Measurements from ENCODE around the gene PLPP4. TPM values are rescaled to one million over a fixed set of nuclear protein-coding genes. Genes with fewer than 3 reads are reported as not detected.
A peak's percentile ranks its signal among the peaks of the same experiment; 100 is the strongest.

Gene PLPP4
- total RNA-seq, 2 donors from 2014 or later: not detected

DNA sequence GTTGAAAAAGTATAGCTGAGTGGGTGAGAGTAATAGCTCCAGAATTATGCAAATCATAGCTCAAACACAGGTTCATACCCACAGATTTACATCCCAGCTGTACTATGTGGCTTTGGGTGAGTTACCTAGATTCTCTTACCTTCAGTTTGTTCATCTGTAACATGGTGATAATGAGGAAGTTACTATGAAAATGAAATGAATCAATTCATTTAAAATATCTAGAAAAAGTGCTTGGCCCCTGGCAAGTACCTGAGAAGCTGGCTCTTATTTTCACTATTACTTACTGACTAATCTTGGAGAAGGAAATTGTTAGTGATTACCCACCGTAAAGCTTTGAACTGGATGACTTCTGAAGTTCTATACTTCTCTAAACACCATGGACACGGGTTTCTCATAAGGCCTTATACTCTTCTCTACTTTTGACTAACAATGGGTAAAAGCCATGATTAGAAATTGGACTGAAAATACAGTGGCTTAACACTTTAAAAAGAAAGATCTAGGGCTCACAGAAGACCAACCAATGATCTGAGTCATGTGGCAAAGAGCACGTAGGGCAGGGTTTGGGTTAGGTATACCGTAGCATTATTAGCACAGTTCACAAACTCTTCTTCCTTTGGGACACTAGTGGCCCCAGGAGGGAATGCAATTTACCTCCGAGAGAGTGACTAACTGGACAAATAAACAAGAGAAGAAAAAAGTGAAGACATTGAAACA, 149.2 kb downstream of the PLPP4 start:
- ATAC-seq (replicated peaks in 1 of 2): peak in 1 of 2 donors; percentile 50
- no peak overlapping the region for H3K27ac Mint-ChIP-seq
- H3K4me3 Mint-ChIP-seq: no peak overlapping the region
- H3K9me3 Mint-ChIP-seq: peaks cover 1 to 3% of the 10 kb centered on the region in 2 donors
- H3K27me3 Mint-ChIP-seq (ENCODE audit: low read depth): no peaks in the 10 kb centered on the region
- H3K36me3 Mint-ChIP-seq (ENCODE audit: insufficient read depth in 2 of 2): no peaks in the 10 kb centered on the region
- DNase-seq: no peak
- peaks cover 5% of the 10 kb centered on the region for H3K4me1 Mint-ChIP-seq (ENCODE audit: low read depth)

DNA sequence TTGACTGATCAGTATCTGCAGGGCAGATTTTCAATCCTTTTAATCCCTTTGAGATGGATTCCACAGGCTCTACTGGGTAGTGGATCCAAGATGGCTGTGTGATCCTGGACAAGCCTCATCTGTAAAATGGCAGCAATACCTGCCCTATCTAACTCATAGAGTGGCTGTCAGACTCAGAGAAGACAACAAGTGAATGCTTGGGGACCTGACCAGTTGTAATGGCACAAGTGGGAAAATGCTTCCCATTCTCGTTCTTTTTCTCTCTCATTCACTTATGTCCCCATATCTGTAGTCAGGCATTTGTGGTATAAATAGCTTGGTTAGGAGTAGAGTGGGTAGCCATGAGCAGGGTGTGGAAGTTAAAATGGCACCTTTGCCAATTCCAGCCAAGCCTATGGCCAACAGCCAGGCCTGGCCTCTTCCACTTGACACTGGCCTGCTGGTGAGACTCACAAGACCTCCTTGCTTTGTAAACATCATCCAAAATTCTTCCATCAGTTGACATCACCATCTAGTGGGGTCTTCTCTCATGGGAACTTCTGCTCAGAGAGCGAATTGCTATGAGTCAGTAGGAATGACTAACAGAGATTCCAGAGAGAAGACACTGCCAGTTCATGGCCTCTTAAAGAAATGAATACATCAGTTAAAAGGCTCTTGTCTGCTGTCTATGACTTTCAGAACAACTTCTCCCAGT, 150.1 kb downstream of the PLPP4 start:
- Mint-ChIP-seq H3K36me3 (ENCODE audit: insufficient read depth in 2 of 2) (no peaks in the 10 kb centered on the region), H3K27ac (no peak overlapping the region), H3K9me3 (peaks cover 1 to 3% of the 10 kb centered on the region in 2 donors), H3K27me3 (ENCODE audit: low read depth) (no peaks in the 10 kb centered on the region), H3K4me1 (ENCODE audit: low read depth) (peaks cover 5% of the 10 kb centered on the region), H3K4me3 (no peak overlapping the region)
- DNase-seq (no peak), ATAC-seq (replicated peaks in 1 of 2) (peak in 1 of 2 donors; percentile 30)

DNA sequence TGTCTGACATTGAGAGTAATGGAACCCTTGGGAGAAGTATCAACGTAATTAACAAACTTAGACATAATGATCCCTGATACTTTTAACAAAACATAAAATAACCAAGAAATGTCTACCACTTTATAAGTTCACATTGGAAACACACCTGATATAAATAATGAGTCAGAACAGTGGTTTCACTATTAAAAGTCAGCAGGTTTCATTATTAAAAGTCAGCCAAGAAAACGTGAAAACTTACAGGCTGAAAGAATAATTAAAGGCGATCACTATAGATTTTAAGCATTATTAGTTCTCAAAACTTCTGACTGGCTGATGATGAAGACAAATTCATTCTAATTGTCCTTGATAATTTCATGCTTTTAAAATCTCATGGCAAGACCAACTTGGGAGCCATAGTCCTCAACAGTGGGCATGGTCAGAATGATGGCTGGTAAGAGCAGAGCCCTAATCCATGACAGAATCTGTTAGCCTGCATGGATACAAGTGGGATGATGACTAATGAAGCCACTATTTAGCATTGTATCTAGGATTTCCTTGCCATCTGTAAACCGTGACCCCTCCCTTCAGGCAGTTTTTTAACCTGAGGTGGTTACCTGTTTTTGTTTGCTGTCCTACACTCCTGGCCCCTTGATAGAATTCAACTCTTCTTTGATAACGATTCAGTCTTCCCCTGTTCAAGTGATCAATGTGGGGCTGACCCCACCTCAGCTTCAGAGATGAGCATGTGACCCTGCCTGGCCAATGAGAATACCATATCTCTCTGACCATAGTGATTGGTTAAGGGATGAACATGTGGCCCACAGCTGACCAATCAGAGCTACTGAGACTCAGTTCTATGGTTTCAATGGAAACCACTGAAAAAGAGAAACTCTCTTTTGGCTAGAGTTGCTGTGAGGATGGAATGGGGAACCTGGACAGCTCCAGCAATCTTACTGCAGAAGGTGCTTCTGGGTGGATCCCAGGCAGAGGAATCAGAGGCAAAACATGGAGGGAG, 151.0 kb downstream of the PLPP4 start:
- ATAC-seq (replicated peaks in 1 of 2) (no peak), DNase-seq (no peak)
- no peaks in the 10 kb centered on the region for H3K27me3 Mint-ChIP-seq (ENCODE audit: low read depth)
- no peaks in the 10 kb centered on the region for H3K36me3 Mint-ChIP-seq (ENCODE audit: insufficient read depth in 2 of 2)
- H3K4me3 Mint-ChIP-seq: no peak overlapping the region
- no peak overlapping the region for H3K27ac Mint-ChIP-seq
- peaks cover 1 to 2% of the 10 kb centered on the region in 2 donors for H3K9me3 Mint-ChIP-seq
- peaks cover 5% of the 10 kb centered on the region for H3K4me1 Mint-ChIP-seq (ENCODE audit: low read depth)

DNA sequence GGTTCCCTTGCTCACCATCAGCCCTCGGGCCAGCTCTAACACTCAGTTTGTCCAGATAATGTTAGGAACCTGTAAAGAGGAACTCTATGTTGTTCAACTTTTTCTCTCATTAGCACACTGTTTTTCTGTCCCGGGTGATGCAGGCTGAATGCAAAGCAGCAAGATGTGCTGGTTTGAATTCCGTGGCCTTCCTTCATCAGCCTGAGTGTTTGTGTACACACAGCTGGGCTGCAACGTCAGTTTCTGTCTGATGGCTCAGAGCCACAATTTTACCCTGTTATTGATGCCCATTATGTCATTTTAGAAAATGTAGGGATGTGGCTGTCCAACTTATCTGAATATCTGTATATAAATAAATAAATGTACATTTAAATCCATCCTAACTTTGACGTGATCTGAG, 152.0 kb downstream of the PLPP4 start:
- peaks cover 5% of the 10 kb centered on the region for H3K4me1 Mint-ChIP-seq (ENCODE audit: low read depth)
- H3K4me3 Mint-ChIP-seq: no peak overlapping the region
- peaks cover 1 to 2% of the 10 kb centered on the region in 2 donors for H3K9me3 Mint-ChIP-seq
- DNase-seq (no peak), ATAC-seq (replicated peaks in 1 of 2) (no peak)
- H3K27me3 Mint-ChIP-seq (ENCODE audit: low read depth): no peaks in the 10 kb centered on the region
- no peak overlapping the region for H3K27ac Mint-ChIP-seq
- H3K36me3 Mint-ChIP-seq (ENCODE audit: insufficient read depth in 2 of 2): no peaks in the 10 kb centered on the region

DNA sequence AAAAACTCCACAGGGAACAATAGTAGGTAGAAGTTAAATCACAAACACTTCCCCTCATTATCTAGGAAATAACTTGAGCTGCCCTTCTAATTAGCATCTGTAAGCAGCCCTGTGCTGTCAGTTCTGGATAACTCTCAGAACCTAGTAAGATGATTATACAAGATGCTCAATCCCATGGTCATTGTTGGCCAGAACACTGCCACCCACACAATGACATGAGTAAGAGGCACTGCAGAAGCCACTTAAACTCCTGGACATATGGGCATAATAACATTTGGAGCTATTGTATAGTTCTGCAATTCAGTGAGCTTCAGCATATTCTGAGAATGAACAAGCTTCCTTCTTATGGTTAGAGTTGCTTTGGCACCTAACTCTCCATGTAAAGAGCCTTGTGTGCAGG, 153.8 kb downstream of the PLPP4 start:
- Mint-ChIP-seq H3K36me3 (ENCODE audit: insufficient read depth in 2 of 2) (no peaks in the 10 kb centered on the region), H3K27ac (no peak overlapping the region), H3K9me3 (peaks cover 1 to 2% of the 10 kb centered on the region in 2 donors), H3K4me1 (ENCODE audit: low read depth) (peaks cover 5% of the 10 kb centered on the region), H3K4me3 (no peak overlapping the region), H3K27me3 (ENCODE audit: low read depth) (no peaks in the 10 kb centered on the region)
- DNase-seq: no peak
- no peak for ATAC-seq (replicated peaks in 1 of 2)

DNA sequence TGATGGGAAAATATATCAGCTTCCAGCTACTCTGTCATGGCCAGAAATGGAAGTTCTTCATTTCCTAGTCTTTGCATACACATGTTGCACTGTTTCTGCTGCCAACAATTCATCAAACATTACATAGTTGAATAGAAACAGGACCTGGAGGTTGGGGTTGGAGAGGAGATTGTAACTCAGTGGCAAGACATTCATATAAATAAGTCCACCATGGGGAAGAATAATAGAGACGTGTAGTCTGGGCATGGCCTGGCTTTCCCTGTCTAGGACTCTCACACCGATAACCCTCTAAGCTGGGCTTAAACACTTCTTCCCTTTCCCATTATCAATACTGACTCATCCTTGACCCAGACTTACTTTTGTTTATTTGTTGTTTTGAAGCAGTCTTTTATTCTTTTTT, 155.7 kb downstream of the PLPP4 start:
- Mint-ChIP-seq H3K27ac (no peak overlapping the region), H3K4me3 (no peak overlapping the region), H3K36me3 (ENCODE audit: insufficient read depth in 2 of 2) (peaks cover 0 to 4% of the 10 kb centered on the region in 2 donors), H3K9me3 (peaks cover 5% of the 10 kb centered on the region in 2 donors), H3K4me1 (ENCODE audit: low read depth) (peaks cover under 1% of the 10 kb centered on the region), H3K27me3 (ENCODE audit: low read depth) (no peaks in the 10 kb centered on the region)
- ATAC-seq (replicated peaks in 1 of 2): no peak
- no peak for DNase-seq

DNA sequence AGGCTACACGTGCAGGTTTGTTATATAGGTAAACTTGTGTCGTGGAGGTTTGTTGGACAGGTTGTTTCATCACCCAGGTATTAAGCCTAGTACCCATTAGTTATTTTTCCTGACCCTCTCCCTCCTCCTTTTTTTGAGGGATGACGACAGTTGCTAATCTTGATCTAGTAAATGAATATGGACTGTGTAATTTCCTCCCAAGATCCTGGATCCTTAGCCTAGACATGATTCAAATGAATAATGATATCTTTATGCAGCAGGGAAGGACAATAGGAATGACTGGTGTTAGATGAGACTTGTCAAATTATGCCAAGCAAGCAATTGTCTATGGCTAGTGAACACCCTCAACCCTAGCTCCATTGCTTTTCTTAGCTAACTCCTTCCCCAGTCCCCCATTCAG, 156.2 kb downstream of the PLPP4 start:
- Mint-ChIP-seq H3K4me1 (ENCODE audit: low read depth) (no peaks in the 10 kb centered on the region), H3K9me3 (peaks cover 4 to 6% of the 10 kb centered on the region in 2 donors), H3K27me3 (ENCODE audit: low read depth) (no peaks in the 10 kb centered on the region), H3K4me3 (no peak overlapping the region), H3K36me3 (ENCODE audit: insufficient read depth in 2 of 2) (peaks cover 0 to 5% of the 10 kb centered on the region in 2 donors), H3K27ac (no peak overlapping the region)
- DNase-seq (no peak), ATAC-seq (replicated peaks in 1 of 2) (no peak)

DNA sequence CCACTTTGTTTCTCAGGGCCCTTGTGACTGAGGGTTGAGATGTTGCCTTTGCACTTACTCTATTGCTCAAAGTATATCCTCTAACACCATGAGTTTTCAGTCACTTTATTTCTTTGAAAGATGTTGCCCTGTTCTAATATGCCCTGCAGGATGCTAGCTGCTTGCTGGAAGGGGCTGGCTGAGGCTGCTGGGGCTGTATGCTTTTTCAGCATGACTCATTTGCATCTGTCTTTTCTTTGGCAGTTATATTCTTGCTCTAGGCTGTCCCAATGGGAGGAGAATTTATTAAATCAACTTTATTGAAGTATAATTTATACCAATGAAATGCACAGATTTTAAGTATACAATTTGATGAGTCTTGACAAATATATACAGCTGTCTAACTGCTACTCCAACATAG, 157.7 kb downstream of the PLPP4 start:
- Mint-ChIP-seq H3K27ac (no peak overlapping the region), H3K4me1 (ENCODE audit: low read depth) (no peaks in the 10 kb centered on the region), H3K4me3 (no peak overlapping the region), H3K36me3 (ENCODE audit: insufficient read depth in 2 of 2) (peaks cover 0 to 5% of the 10 kb centered on the region in 2 donors), H3K27me3 (ENCODE audit: low read depth) (no peaks in the 10 kb centered on the region), H3K9me3 (peaks cover 3 to 6% of the 10 kb centered on the region in 2 donors)
- ATAC-seq (replicated peaks in 1 of 2): no peak
- DNase-seq: no peak

DNA sequence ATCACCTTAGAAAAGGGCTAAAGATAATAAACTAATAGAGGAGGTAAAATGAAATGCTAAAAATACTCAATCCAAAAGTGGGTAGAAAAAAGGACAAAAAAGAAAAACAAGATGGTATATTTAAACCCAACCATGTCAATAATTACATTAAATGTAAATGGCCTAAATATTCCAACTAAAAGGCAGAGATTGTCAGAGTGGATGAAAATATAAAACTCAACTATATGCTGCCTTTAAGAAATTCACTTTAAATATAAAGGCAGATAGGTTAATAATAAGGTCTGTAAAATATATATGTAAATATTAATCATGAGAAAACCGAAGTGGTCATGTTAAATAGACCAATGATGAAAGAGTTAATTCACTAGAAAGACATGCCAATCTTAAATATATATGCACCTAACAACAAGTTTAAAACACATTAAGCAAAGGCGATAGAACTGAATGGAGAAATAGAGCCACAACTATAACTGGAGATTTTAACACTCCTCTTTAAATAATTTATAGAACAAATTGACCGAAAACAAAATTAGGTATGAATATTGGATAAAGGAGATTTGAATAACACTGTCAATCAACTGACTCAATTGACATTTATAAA, 159.4 kb downstream of the PLPP4 start:
- Mint-ChIP-seq H3K4me1 (ENCODE audit: low read depth) (no peaks in the 10 kb centered on the region), H3K27me3 (ENCODE audit: low read depth) (no peaks in the 10 kb centered on the region), H3K27ac (no peak overlapping the region), H3K9me3 (peaks cover 3 to 5% of the 10 kb centered on the region in 2 donors), H3K36me3 (ENCODE audit: insufficient read depth in 2 of 2) (peaks cover 0 to 5% of the 10 kb centered on the region in 2 donors), H3K4me3 (no peak overlapping the region)
- no peak for DNase-seq
- no peak for ATAC-seq (replicated peaks in 1 of 2)

DNA sequence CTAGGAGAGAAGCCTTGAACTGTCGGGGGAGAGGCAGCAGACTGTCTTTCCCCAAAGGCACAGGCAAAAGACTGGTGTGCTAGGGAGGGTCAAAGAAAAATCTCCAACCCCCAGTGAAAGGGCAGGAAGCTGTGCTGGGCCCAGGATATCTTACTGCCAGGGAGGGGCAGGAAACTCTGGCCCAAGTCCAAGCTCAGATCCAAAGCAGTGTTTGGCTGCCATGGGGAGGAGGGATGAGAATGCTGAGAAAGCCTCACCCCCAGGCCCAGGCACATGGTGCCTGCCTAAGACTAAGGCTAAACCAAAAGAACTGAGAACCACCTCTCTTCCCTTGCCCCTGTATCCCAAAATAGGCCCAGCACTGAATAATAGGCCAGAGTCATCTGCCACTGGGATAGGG, 171.2 kb downstream of the PLPP4 start:
- Mint-ChIP-seq H3K27ac (no peak overlapping the region), H3K4me3 (no peak overlapping the region), H3K27me3 (ENCODE audit: low read depth) (no peaks in the 10 kb centered on the region), H3K36me3 (ENCODE audit: insufficient read depth in 2 of 2) (no peaks in the 10 kb centered on the region), H3K9me3 (peaks cover 0 to 2% of the 10 kb centered on the region in 2 donors), H3K4me1 (ENCODE audit: low read depth) (no peaks in the 10 kb centered on the region)
- DNase-seq (no peak), ATAC-seq (replicated peaks in 1 of 2) (no peak)

DNA sequence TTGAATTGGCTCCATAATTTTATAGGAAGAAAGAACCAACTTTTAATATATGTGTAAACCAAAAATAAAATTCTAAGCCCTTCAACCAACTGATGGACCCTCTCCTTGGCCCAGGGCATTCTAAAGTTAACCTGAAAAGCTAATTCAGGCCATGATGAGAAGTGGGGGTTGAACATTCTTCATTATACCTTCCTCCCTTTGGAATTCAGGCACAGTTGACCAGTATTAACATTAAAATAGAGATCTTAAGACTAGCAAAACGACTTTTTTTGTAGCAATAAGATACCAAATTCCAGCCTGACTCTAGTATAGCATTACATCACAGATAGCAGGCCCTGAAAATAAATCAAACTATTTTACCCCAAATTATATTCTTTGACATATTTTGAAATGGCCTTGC, 173.2 kb downstream of the PLPP4 start:
- peaks cover 0 to 2% of the 10 kb centered on the region in 2 donors for H3K9me3 Mint-ChIP-seq
- H3K4me3 Mint-ChIP-seq: no peak overlapping the region
- ATAC-seq (replicated peaks in 1 of 2) (no peak), DNase-seq (no peak)
- no peak overlapping the region for H3K27ac Mint-ChIP-seq
- H3K27me3 Mint-ChIP-seq (ENCODE audit: low read depth): no peaks in the 10 kb centered on the region
- H3K4me1 Mint-ChIP-seq (ENCODE audit: low read depth): no peaks in the 10 kb centered on the region
- H3K36me3 Mint-ChIP-seq (ENCODE audit: insufficient read depth in 2 of 2): no peaks in the 10 kb centered on the region

DNA sequence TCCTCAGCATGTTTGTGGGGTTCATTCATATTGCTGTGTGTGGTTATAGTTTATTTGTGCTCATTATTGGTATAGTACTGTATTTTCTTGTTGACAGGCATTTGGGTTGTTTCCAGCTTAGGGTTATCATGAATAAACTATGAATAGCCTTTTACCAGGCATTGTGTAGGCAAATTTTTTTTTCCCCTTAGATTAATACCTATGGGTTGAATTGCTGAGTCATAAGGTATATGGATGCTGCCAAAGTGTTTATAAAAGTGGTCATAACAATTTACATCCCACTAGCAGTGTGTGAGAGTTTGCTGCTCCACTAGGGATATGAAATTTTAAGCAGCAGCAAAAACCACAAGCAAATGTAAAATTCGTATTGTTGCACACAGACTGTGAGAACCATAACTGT, 175.0 kb downstream of the PLPP4 start:
- Mint-ChIP-seq H3K9me3 (peaks cover 0 to 2% of the 10 kb centered on the region in 2 donors), H3K4me1 (ENCODE audit: low read depth) (no peaks in the 10 kb centered on the region), H3K27me3 (ENCODE audit: low read depth) (no peaks in the 10 kb centered on the region), H3K27ac (no peak overlapping the region), H3K4me3 (no peak overlapping the region), H3K36me3 (ENCODE audit: insufficient read depth in 2 of 2) (no peaks in the 10 kb centered on the region)
- ATAC-seq (replicated peaks in 1 of 2): no peak
- DNase-seq: no peak

All from activated T-cell treated with anti-CD3 and anti-CD28 coated beads, Interleukin-2, amount 50 U/mL, for 72 hours (primary cell).